Liver (tissue), 9 donors: ENCODE data around the gene UMODL1. TPM values are rescaled to one million over a fixed set of nuclear protein-coding genes. Genes with fewer than 3 reads are reported as not detected.

Source experiments
- DNase-seq: peaks from one replicate; pipeline ENCODE4 v3.0.0-alpha.2; 2017; ENCODE audit warnings: low spot score
- H3K27ac ChIP-seq, 2 donors: one replicate each; pipeline ENCODE4 v1.7.0; 2013; ENCODE audit warnings: inconsistent platforms in 2 of 2, low read length in 2 of 2, control low read depth in 1 of 2, low read depth in 1 of 2, mild to moderate bottlenecking in 1 of 2
- H3K27me3 ChIP-seq, 4 donors: one replicate each; pipeline versions ENCODE4 v1.6.1 to v1.7.0; 2013; ENCODE audit warnings: low read length in 3 of 4, inconsistent platforms in 1 of 4, mild to moderate bottlenecking in 1 of 4, moderate library complexity in 1 of 4; ENCODE audit not compliant: control insufficient read depth in 4 of 4, insufficient read depth in 4 of 4
- H3K36me3 ChIP-seq, 4 donors: one replicate each; pipeline versions ENCODE4 v1.6.1 to v1.7.0; 2013; ENCODE audit warnings: low read length in 3 of 4, mild to moderate bottlenecking in 3 of 4, low read depth in 1 of 4, moderate library complexity in 1 of 4; ENCODE audit not compliant: control insufficient read depth in 4 of 4, insufficient read depth in 3 of 4
- H3K4me1 ChIP-seq, 4 donors: one replicate each; pipeline versions ENCODE4 v1.6.1 to v1.7.0; 2013; ENCODE audit warnings: low read length in 3 of 4, mild to moderate bottlenecking in 3 of 4, moderate library complexity in 1 of 4; ENCODE audit not compliant: control insufficient read depth in 4 of 4, insufficient read depth in 4 of 4
- H3K4me3 ChIP-seq, 3 donors: one replicate each; pipeline versions ENCODE4 v1.6.1 to v1.7.0; 2013; ENCODE audit warnings: low read length in 3 of 3, control low read depth in 1 of 3, low read depth in 1 of 3, mild to moderate bottlenecking in 1 of 3
- H3K9ac ChIP-seq, 2 donors: one replicate each; pipeline ENCODE4 v1.7.0; 2013; ENCODE audit warnings: low read length in 2 of 2, mild to moderate bottlenecking in 2 of 2, moderate library complexity in 2 of 2, control low read depth in 1 of 2, low read depth in 1 of 2
- H3K9me3 ChIP-seq, 4 donors: one replicate each; pipeline versions ENCODE4 v1.6.1 to v1.7.0; 2013; ENCODE audit warnings: low read length in 3 of 4; ENCODE audit not compliant: control insufficient read depth in 4 of 4
- CTCF ChIP-seq: fragments of 150-350 bp; IDR thresholded peaks from 2 replicates; pipeline ENCODE4 v1.5.1; 2017; ENCODE audit warnings: improper control_type of control experiment, low read depth, low read length; ENCODE audit not compliant: missing input control
- EGR1 ChIP-seq, 2 donors: IDR thresholded peaks; 2 replicates each; pipeline ENCODE4 v1.6.1; 2016 to 2018; ENCODE audit warnings: antibody characterized with exemption in 2 of 2, low read depth in 2 of 2
- FOXA1 ChIP-seq: IDR thresholded peaks from 2 replicates; pipeline ENCODE4 v1.6.1; 2016; ENCODE audit warnings: antibody characterized with exemption
- GABPA ChIP-seq, 2 donors: IDR thresholded peaks in 1 of 2; conservative IDR thresholded peaks in 1 of 2; 2 replicates each; pipeline ENCODE4 v1.6.1; 2016; ENCODE audit warnings: antibody characterized with exemption in 2 of 2, mild to moderate bottlenecking in 1 of 2, moderate library complexity in 1 of 2
- HNF4G ChIP-seq: IDR thresholded peaks from 2 replicates; pipeline ENCODE4 v1.6.1; 2016; ENCODE audit warnings: antibody characterized with exemption
- JUND ChIP-seq, 2 donors: IDR thresholded peaks; 2 replicates each; pipeline ENCODE4 v1.6.1; 2016; ENCODE audit warnings: antibody characterized with exemption in 2 of 2
- MAX ChIP-seq: IDR thresholded peaks from 2 replicates; pipeline ENCODE4 v1.6.1; 2016; ENCODE audit warnings: antibody characterized with exemption
- NR2F2 ChIP-seq: IDR thresholded peaks from 2 replicates; pipeline ENCODE4 v1.6.1; 2016; ENCODE audit warnings: antibody characterized with exemption
- REST ChIP-seq: IDR thresholded peaks from 2 replicates; pipeline ENCODE4 v1.6.1; 2016; ENCODE audit warnings: antibody characterized with exemption, mild to moderate bottlenecking
- SP1 ChIP-seq: IDR thresholded peaks from 2 replicates; pipeline ENCODE4 v1.6.1; 2018; ENCODE audit warnings: antibody characterized with exemption, mild to moderate bottlenecking
- TAF1 ChIP-seq: conservative IDR thresholded peaks from 2 replicates; pipeline ENCODE4 v1.6.1; 2016; ENCODE audit warnings: antibody characterized with exemption, mild to moderate bottlenecking
- YY1 ChIP-seq: IDR thresholded peaks from 2 replicates; pipeline ENCODE4 v1.6.1; 2016; ENCODE audit warnings: antibody characterized with exemption, mild to moderate bottlenecking
- WGBS: extraction: QIAGEN DNeasy Blood & Tissue Kit; methylation state at CpG from one replicate; pipeline ENCODE4 v1.1.7; 2013; 5-methylcytosine and 5-hydroxymethylcytosine counted together
- polyA plus RNA-seq, 2 donors: library from polyadenylated mRNA; stranded (reverse) in 1 of 2; unstranded in 1 of 2; fragments of 200-250 nt in 1 of 2; fragments of >200 nt in 1 of 2; fragmentation: Nextera tagmentation in 1 of 2; extraction: Ambion mirVana in 1 of 2; gene quantifications; one replicate each; pipeline versions ENCODE4 v1.2.1 to v1.2.3, GENCODE V29; 2013 to 2015
- total RNA-seq, 2 donors: library from RNA; depleted of rRNA; stranded (reverse); fragments of >200 nt; gene quantifications; one replicate each; pipeline ENCODE4 v1.2.3, GENCODE V29; 2014
- TF ChIP-seq, protein P1 (sequence below): IDR thresholded peaks from 2 replicates; pipeline ENCODE4 v1.6.1; 2016; ENCODE audit warnings: antibody characterized with exemption
- TF ChIP-seq, protein P2 (sequence below): IDR thresholded peaks from 2 replicates; pipeline ENCODE4 v1.6.1; 2016; ENCODE audit warnings: antibody characterized with exemption
- donor health status: healthy.
- donor health status: healthy.
- donor health status: healthy.
- donor health status: healthy.
- donor health status: healthy.

The UMODL1 gene
- total and polyA plus RNA-seq, 4 donors: 0.08 to 0.14 (median 0.08) TPM; not detected in 1

- H3K4me1 ChIP-seq: no peaks in the 10 kb centered on the region
- 59% methylated on average over 1 of the region's 1 CpG for WGBS
- peaks cover 0 to 2% (median 0%) of the 10 kb centered on the region in 4 donors for H3K27me3 ChIP-seq
- H3K4me3 ChIP-seq: no peak overlapping the region
- TF ChIP-seq, protein P1, sequence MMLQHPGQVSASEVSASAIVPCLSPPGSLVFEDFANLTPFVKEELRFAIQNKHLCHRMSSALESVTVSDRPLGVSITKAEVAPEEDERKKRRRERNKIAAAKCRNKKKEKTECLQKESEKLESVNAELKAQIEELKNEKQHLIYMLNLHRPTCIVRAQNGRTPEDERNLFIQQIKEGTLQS: no peak
- TF ChIP-seq TAF1: no peak
- TF ChIP-seq, protein P2, sequence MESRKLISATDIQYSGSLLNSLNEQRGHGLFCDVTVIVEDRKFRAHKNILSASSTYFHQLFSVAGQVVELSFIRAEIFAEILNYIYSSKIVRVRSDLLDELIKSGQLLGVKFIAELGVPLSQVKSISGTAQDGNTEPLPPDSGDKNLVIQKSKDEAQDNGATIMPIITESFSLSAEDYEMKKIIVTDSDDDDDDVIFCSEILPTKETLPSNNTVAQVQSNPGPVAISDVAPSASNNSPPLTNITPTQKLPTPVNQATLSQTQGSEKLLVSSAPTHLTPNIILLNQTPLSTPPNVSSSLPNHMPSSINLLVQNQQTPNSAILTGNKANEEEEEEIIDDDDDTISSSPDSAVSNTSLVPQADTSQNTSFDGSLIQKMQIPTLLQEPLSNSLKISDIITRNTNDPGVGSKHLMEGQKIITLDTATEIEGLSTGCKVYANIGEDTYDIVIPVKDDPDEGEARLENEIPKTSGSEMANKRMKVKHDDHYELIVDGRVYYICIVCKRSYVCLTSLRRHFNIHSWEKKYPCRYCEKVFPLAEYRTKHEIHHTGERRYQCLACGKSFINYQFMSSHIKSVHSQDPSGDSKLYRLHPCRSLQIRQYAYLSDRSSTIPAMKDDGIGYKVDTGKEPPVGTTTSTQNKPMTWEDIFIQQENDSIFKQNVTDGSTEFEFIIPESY: no peak
- no peak for TF ChIP-seq SP1
- no peak for TF ChIP-seq GABPA (IDR thresholded peaks at IDR 0.05 in 1 of 2, conservative IDR thresholded peaks at IDR 0.05 in 1 of 2)
- TF ChIP-seq EGR1 (IDR thresholded peaks at IDR 0.05; ENCODE audit: low read depth in 2 of 2): no peak
- no peak for TF ChIP-seq CTCF
- no peak overlapping the region for H3K9ac ChIP-seq
- H3K9me3 ChIP-seq: no peaks in the 10 kb centered on the region
- H3K27ac ChIP-seq: no peak overlapping the region
- no peak for DNase-seq
- H3K36me3 ChIP-seq: no peaks in the 10 kb centered on the region
Observed at GRCh38 chr21:42102991-42103390, 31.9 kb downstream of the UMODL1 start.

DNA sequence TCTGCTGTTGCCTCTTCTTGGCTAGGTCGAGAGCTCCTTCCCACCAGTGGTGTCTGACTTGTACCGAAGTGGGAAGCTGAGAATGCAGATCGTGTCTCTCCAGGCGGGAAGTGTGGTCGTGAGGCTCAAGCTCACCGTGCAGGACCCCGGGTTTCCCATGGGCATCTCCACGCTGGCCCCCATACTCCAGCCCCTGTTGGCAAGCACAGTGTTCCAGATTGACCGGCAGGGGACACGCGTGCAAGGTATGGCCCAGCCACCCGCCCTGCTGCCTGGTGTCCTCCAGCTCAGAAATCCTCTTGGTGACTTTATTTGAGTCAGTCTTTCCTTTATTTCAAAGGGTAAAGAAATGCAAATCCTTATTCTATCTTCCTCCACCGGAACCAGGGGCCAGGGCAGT lies 32.7 kb downstream of the UMODL1 start:
- Histone ChIP-seq H3K27ac (no peak overlapping the region), H3K4me1 (no peaks in the 10 kb centered on the region), H3K36me3 (no peaks in the 10 kb centered on the region), H3K9me3 (no peaks in the 10 kb centered on the region), H3K4me3 (no peak overlapping the region), H3K9ac (no peak overlapping the region), H3K27me3 (peaks cover 0 to 2% (median 0%) of the 10 kb centered on the region in 4 donors)
- WGBS: 95% methylated on average over 13 of the region's 13 CpGs
- no peak for DNase-seq
- TF ChIP-seq HNF4G (no peak), EGR1 (IDR thresholded peaks at IDR 0.05; ENCODE audit: low read depth in 2 of 2) (no peak), YY1 (no peak), SP1 (no peak), CTCF (no peak), REST (no peak), JUND (IDR thresholded peaks at IDR 0.05) (no peak), FOXA1 (no peak), NR2F2 (no peak), TAF1 (no peak), MAX (no peak), GABPA (IDR thresholded peaks at IDR 0.05 in 1 of 2, conservative IDR thresholded peaks at IDR 0.05 in 1 of 2) (no peak)
- TF ChIP-seq, protein P1: no peak
- TF ChIP-seq, protein P2: no peak
